Neutrophil (primary cell): ENCODE data around the gene MCM7.

Experiments
- H3K27ac ChIP-seq: fragments of 200-600 bp; sonication (generic); 2 replicates; pipeline ENCODE4 v1.5.1; 2016; ENCODE audit warnings: mild to moderate bottlenecking, moderate library complexity
- H3K27me3 ChIP-seq: fragments of 200-600 bp; sonication (generic); 2 replicates; pipeline ENCODE4 v1.6.0; 2016; ENCODE audit warnings: mild to moderate bottlenecking
- H3K36me3 ChIP-seq: fragments of 200-600 bp; sonication (generic); 2 replicates; pipeline ENCODE4 v1.5.1; 2017
- H3K4me1 ChIP-seq, 2 experiments: fragments of 200-600 bp in 1 of 2; sonication (generic) in 1 of 2; 1 replicate in 1 of 2; 2 replicates in 1 of 2; pipeline versions ENCODE4 v1.5.1 to v1.6.1; 2013 to 2016; ENCODE audit warnings: low read depth in 1 of 2, low read length in 1 of 2, mild to moderate bottlenecking in 1 of 2, moderate library complexity in 1 of 2; ENCODE audit not compliant: control insufficient read depth in 1 of 2, insufficient read depth in 1 of 2
- H3K4me3 ChIP-seq, 2 experiments: fragments of 200-600 bp in 1 of 2; sonication (generic) in 1 of 2; 1 replicate in 1 of 2; 2 replicates in 1 of 2; pipeline ENCODE4 v1.5.1; 2013 to 2016; ENCODE audit warnings: low read depth in 1 of 2, low read length in 1 of 2, mild to moderate bottlenecking in 1 of 2, moderate library complexity in 1 of 2
- H3K9me3 ChIP-seq: fragments of 200-600 bp; sonication (generic); 2 replicates; pipeline ENCODE4 v1.5.1; 2016
- TF ChIP-seq, protein P1 (sequence below): fragments of 200-600 bp; sonication (generic); IDR thresholded peaks from 2 replicates; pipeline ENCODE4 v1.5.1; 2016; ENCODE audit warnings: antibody characterized with exemption

The MCM7 gene

DNA sequence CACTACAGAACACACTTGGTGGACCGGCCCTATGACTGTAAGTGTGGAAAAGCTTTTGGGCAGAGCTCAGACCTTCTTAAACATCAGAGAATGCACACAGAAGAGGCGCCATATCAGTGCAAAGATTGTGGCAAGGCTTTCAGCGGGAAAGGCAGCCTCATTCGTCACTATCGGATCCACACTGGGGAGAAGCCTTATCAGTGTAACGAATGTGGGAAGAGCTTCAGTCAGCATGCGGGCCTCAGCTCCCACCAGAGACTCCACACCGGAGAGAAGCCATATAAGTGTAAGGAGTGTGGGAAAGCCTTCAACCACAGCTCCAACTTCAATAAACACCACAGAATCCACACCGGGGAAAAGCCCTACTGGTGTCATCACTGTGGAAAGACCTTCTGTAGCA lies 37.0 kb downstream of the MCM7 start:
- TF ChIP-seq, protein P1, sequence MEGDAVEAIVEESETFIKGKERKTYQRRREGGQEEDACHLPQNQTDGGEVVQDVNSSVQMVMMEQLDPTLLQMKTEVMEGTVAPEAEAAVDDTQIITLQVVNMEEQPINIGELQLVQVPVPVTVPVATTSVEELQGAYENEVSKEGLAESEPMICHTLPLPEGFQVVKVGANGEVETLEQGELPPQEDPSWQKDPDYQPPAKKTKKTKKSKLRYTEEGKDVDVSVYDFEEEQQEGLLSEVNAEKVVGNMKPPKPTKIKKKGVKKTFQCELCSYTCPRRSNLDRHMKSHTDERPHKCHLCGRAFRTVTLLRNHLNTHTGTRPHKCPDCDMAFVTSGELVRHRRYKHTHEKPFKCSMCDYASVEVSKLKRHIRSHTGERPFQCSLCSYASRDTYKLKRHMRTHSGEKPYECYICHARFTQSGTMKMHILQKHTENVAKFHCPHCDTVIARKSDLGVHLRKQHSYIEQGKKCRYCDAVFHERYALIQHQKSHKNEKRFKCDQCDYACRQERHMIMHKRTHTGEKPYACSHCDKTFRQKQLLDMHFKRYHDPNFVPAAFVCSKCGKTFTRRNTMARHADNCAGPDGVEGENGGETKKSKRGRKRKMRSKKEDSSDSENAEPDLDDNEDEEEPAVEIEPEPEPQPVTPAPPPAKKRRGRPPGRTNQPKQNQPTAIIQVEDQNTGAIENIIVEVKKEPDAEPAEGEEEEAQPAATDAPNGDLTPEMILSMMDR: no peak
- peaks cover 42% of the 10 kb centered on the region for H3K36me3 ChIP-seq
- H3K4me1 ChIP-seq: no peaks in the 10 kb centered on the region
- H3K27me3 ChIP-seq: no peaks in the 10 kb centered on the region
- H3K9me3 ChIP-seq: no peaks in the 10 kb centered on the region
- no peak overlapping the region for H3K4me3 ChIP-seq
- H3K27ac ChIP-seq: no peak overlapping the region

DNA sequence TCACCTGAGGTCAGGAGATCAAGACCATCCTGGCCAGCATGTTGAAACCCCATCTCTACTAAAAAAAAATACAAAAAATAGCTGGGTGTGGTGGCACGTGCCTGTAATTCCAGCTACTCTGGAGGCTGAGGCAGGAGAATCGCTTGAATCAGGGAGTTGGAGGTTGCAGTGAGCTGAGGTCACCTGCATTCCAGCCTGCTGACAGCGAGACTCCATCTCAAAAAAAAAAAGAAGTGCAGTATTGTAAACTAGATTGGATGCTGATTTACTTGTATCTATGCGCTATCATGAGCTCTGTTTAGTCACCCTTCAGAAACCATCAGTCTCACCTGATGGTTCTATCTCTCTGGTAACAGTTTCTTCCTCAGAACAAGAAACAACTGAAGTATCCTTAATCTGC lies 37.8 kb downstream of the MCM7 start:
- Histone ChIP-seq H3K27ac (no peak overlapping the region), H3K27me3 (no peaks in the 10 kb centered on the region), H3K36me3 (peaks cover 50% of the 10 kb centered on the region), H3K9me3 (no peaks in the 10 kb centered on the region), H3K4me1 (no peaks in the 10 kb centered on the region), H3K4me3 (no peak overlapping the region)
- TF ChIP-seq, protein P1: no peak

DNA sequence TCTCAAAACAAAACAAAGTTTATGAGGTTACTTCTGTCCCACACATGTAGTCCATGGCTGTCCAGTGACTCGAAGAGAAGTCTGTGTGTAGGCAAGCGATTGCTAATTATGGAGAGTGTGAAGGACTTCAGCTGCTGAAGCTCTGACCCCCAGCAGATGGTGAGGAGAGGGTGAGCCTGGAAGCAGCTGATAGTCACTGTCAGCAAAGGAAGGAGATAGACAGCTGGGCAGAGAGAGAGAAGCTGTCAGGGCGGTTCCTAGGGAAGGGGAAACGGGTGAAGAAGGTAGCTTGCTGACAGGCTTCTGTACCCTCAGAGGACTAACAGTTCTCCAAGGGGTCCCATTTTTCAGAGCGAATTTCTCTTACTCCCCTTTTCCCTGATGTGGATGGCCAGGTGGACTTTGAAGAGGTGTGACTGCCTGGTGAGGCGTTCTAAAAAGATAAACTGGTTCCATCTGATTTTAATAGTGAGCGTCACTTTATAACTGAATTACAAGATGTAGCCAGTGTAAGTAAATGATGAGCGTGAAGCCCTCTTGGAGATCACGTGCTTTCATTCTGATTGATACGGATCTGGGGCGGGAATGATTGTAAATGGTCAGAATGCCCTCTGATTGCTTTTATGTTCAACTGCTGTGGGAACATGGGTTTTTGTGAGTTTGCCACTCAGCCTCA lies 39.5 kb downstream of the MCM7 start:
- Histone ChIP-seq H3K27me3 (no peaks in the 10 kb centered on the region), H3K4me3 (no peak overlapping the region), H3K4me1 (no peaks in the 10 kb centered on the region), H3K36me3 (peaks cover 65% of the 10 kb centered on the region), H3K27ac (no peak overlapping the region), H3K9me3 (no peaks in the 10 kb centered on the region)
- TF ChIP-seq, protein P1: no peak

DNA sequence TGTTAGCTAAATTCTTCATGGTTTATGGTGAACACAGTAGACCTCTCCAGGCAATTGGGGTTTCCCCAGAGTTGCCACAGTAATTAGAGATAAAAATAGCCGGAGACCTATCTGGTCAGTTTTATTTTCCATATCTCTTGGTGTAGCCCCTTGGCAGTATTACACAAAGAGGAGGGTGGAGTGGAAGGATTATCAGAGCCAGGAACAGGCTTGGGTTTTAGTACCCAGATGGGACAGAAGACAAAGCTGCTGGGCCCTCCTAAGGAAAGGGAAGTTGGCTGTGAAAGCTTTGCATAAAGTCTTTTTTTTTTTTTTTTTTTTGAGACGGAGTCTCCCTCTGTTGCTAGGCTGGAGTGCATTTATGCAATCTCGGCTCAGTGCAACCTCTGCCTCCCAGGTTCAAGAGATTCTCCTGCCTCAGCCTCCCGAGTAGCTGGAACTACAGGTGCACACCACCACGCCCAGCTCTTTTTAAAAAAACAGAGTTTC lies 41.9 kb downstream of the MCM7 start:
- H3K27ac ChIP-seq: no peak overlapping the region
- TF ChIP-seq, protein P1: no peak
- no peaks in the 10 kb centered on the region for H3K27me3 ChIP-seq
- no peaks in the 10 kb centered on the region for H3K9me3 ChIP-seq
- H3K4me3 ChIP-seq: no peak overlapping the region
- H3K36me3 ChIP-seq: peaks cover 57% of the 10 kb centered on the region
- H3K4me1 ChIP-seq: no peaks in the 10 kb centered on the region

DNA sequence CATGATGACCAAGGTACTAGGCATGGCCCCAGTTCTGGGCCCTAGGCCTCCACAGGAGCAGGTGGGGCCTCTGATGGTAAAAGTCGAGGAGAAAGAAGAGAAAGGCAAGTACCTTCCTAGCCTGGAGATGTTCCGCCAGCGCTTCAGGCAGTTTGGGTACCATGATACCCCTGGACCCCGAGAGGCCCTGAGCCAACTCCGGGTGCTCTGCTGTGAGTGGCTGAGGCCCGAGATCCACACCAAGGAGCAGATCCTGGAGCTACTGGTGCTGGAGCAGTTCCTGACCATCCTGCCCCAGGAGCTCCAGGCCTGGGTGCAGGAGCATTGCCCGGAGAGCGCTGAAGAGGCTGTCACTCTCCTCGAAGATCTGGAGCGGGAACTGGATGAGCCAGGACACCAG lies 44.2 kb downstream of the MCM7 start:
- H3K27me3 ChIP-seq: no peaks in the 10 kb centered on the region
- no peak overlapping the region for H3K4me3 ChIP-seq
- H3K27ac ChIP-seq: no peak overlapping the region
- TF ChIP-seq, protein P1: no peak
- no peaks in the 10 kb centered on the region for H3K9me3 ChIP-seq
- H3K36me3 ChIP-seq: peaks cover 40% of the 10 kb centered on the region
- H3K4me1 ChIP-seq: no peaks in the 10 kb centered on the region
